ENCODE data around the gene NOX3.
"Not testable (repeated sequence)": the region's sequence is repeated elsewhere in the genome, so short reads cannot be mapped to it uniquely, and the experiment has no call there.

Gene NOX3

DNA sequence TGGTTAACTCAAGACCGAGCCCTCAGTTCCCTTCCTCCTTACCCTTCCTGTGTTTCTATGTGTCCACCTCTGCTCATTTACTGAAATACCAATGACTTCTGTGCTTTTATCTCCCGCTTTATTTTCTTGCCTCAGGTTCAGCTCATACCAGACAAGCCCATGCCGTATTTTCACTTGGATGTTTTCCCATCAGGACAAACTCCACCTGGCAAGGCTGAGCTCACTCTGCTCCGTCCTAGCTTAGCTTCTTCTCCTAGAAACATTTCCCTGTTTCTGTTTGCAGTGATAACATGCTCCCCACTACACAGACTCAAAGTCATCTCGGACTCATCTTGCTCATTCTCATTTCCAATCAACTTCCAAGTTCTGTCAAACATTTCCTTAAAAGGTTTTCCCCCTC, 84.4 kb downstream of the NOX3 start:
- DNase-seq (ENCODE audit: low read depth in 3 of 3): no peak

- DNase-seq (ENCODE audit: low read depth in 3 of 3): no peak
These were observed 89.3 kb downstream of the NOX3 start for GRCh38 chr6:155366325-155366724.

- DNase-seq (ENCODE audit: low read depth in 3 of 3): no peak
These were observed 90.7 kb downstream of the NOX3 start for GRCh38 chr6:155364844-155365437.

DNA sequence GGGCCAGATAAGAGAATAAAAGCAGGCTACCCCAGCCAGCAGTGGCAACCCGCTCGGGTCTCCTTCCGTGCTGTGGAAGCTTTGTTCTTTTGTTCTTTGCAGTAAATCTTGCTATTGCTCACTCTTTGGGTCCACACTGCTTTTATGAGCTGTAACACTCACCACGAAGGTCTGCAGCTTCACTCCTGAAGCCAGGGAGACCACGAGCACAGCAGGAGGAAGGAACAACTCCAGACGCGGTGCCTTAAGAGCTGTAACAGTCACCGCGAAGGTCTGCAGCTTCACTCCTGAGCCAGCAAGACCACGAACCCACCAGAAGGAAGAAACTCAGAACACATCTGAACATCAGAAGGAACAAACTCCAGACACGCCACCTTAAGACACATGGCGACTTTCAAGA, 91.6 kb downstream of the NOX3 start:
- not testable (repeated sequence) for DNase-seq (ENCODE audit: low read depth in 3 of 3)

DNA sequence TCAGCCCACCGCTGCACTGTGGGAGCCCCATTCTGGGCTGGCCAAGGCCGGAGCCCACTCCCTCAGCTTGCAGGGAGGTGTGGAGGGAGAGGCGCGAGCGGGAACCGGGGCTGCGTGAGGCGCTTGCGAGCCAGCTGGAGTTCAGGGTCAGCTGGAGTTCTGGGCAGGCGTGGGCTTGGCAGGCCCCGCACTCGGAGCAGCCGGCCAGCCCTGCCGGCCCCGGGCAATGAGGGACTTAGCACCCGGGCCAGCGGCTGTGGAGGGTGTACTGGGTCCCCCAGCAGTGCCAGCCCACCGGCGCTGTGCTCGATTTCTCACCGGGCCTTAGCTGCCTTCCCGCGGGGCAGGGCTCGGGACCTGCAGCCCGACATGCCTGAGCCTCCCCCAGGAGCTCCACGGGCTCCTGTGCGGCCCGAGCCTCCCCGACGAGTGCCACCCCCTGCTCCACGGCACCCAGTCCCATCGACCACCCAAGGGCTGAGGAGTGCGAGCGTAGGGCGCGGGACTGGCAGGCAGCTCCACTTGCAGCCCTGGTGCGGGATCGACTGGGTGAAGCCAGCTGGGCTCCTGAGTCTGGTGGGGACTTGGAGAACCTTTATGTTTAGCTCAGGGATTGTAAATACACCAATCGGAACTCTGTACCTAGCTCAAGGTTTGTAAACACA, 92.5 kb downstream of the NOX3 start:
- not testable (repeated sequence) for DNase-seq (ENCODE audit: low read depth in 3 of 3)

DNA sequence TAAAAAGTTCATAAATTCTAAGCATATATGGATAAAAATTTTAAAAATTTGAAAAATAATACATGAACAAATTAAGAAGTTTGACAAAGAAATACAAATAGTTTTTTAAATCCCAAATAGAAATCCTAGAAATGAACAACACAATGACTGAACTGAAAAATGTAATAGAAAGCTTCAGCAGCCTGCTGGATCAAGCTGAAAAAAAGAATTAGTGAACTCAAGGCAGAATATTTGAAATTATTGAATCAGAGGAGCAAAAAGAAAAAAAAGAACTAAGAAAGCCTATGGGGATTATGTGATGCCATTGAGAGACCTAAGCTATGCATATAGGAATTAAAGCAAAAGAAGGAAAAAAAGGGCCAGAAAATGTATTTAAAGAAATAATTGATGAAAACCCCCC, 101.5 kb downstream of the NOX3 start:
- no peak for DNase-seq (ENCODE audit: low read depth in 3 of 3)

DNA sequence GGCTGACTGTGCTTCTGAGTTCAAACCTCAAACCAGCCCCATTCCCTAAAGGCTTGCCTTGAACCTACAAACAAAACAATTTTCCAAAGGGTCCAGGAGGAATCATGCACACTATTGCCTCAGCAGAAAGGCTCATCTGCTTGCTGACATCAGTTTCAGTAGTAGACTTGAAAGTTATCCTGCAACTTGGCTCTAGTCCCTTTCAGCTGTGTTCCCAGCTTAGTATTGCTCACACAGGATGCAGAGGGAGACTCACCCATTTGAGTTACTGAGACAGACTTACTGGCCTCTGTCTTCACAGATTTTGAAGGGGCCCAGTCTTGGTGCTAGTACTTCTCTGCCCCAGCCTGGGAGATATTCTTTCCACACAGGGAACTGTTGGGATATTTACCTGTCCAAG, 102.8 kb downstream of the NOX3 start:
- no peak for DNase-seq (ENCODE audit: low read depth in 3 of 3)

- no peak for DNase-seq (ENCODE audit: low read depth in 3 of 3)
These were observed 103.6 kb downstream of the NOX3 start for GRCh38 chr6:155352130-155352420.

DNA sequence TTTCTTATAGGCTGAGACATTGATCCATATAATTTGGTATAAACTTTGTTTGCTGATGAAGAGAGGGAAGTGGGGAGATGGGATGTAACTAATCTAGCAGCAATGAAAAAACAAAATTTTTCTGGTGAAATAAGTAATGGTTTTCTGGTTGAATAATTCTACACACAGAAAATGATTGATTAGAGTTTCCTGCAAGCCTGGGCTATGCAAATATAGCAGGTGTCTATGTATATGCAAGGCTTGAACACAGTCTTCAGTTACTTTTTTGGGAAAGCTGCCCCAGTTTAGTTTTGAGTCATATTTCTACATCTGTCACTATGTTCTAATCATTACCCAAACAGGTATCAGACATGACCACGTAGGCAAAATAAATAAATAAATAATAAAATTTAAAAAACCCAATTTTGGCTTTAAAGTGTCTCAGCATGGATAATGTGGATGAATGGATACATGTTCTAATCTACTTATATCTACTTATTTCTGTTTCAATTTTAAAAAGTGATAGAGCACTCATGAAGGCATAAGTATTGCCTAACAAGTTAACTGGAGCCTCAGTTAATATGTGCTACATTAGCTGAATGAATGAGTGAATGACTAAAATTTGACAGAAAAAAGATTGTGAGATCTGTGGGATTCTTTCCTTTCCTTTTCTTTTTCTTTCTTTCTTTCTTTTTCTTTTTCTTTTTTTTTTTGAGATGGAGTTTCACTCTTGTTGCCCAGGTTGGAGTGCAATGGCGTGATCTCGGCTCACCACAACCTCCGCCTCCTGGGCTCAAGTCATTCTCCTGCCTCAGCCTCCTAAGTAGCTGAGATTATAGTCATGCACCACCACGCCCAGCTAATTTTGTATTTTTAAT, 104.1 kb downstream of the NOX3 start:
- no peak for DNase-seq (ENCODE audit: low read depth in 3 of 3)

DNA sequence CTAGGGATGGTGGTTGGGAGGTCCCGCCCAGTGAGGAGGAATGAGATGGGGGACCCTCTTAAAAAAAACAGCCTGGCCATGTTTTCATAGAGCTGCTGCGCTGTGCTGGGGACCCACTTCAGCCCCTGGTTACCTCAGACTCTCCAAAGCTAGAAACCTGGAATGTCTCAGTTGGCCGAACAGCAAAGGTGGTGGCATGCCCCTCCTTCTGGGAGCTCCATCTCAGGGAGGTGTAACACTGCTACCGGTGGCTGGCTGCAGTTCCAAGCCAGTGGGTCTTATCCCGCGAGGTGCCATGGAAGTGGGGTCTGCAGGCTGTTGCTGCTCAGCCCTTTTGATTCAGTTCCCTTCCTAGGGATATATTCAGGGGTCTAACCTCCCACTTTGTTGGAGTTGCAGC, 105.7 kb downstream of the NOX3 start:
- DNase-seq (ENCODE audit: low read depth in 3 of 3): no peak

GRCh38 chr6:155349129-155349528, 106.5 kb downstream of the NOX3 start:
- DNase-seq (ENCODE audit: low read depth in 3 of 3): no peak

- DNase-seq (ENCODE audit: low read depth in 3 of 3): no peak
These were observed 107.8 kb downstream of the NOX3 start for GRCh38 chr6:155347800-155348199.

GRCh38 chr6:155346957-155347356, 108.7 kb downstream of the NOX3 start:
- no peak for DNase-seq (ENCODE audit: low read depth in 3 of 3)
